ENCODE measurements around the gene PCA3.

Gene PCA3

DNA sequence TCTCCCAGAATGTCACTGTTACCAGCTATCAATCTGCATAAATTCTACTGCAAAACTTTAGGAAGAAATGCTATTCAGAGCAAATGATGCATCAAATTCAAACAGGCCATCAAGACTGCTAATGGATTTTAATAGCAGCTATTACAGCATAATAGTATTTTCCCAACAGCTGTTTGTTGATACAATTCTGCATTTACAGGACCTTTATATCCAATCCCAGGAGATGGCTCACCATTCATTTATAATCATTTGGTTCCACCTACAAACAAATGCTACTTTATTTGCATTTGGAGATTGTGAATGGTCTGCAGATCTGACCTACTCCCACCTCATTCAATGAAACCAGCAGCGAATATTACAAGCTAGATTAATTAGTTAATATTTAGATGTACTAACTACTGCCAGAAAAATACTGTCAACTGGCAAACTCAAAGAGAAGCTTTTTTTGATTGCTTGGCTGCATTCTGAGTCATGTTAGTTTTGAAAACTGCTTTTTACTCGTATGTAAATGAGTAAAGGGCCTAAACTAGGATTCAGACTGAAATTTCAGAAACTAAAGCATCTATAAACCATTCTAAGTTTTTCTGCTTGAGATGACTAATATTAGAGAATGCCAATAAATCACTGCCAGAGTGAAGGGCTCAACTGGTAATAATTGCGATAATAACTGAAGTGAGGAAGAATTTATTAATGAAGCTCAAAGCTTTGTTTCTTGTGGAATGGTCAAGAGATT lies 7.1 kb upstream of the PCA3 start:
- no peak for DNase-seq (ENCODE audit: low read depth)

GRCh38 chr9:76758476-76758875 lies 5.8 kb upstream of the PCA3 start:
- DNase-seq (ENCODE audit: low read depth) = no peak

DNA sequence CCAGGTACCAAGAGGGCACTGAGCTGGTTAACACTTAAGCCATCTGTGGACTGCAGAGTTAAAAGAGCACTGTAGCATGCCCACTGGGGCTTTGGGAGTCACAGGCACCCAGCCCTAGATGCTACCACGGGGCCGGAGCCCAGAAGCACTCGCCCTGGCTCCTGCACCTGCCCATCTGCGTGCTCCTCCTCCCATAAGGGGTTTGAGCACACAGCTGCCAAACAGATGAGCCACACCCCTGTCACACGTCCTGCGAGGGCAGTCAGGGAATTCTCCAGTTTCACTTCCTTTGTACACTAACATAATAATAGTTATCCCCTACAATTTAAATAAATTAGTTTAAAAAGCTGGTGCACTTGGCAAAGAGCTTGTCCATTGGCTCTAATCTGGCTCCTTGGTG lies 4.5 kb upstream of the PCA3 start:
- no peak for DNase-seq (ENCODE audit: low read depth)

GRCh38 chr9:76761448-76761847 lies 2.8 kb upstream of the PCA3 start:
- no peak for DNase-seq (ENCODE audit: low read depth)

DNA sequence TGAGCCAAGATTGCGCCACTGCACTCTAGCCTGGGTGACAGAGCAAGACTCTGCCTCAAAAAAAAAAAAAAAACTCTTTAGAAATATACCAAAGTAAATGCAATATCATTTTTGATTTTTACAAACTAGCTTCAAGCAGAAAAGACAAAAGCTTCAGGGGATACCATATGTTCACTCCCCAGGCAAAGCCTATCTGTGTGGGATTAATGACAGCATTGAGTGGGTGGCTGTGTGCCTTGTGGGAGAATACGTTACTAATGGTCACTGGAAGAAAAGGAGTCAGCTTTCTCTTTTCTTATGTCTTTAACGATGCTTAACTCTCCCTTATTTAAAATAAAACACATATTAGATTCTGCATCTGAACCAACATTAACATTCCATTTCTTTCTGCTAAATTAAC lies 1.9 kb downstream of the PCA3 start:
- no peak for DNase-seq (ENCODE audit: low read depth)

- DNase-seq (ENCODE audit: low read depth) = no peak
Observed at GRCh38 chr9:76772686-76773445, 8.6 kb downstream of the PCA3 start.

DNA sequence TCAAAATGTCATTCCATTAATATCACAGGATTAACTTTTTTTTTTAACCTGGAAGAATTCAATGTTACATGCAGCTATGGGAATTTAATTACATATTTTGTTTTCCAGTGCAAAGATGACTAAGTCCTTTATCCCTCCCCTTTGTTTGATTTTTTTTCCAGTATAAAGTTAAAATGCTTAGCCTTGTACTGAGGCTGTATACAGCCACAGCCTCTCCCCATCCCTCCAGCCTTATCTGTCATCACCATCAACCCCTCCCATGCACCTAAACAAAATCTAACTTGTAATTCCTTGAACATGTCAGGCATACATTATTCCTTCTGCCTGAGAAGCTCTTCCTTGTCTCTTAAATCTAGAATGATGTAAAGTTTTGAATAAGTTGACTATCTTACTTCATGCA lies 20.6 kb downstream of the PCA3 start:
- DNase-seq (ENCODE audit: low read depth) = no peak

GRCh38 chr9:76785501-76785900 lies 21.3 kb downstream of the PCA3 start:
- no peak for DNase-seq (ENCODE audit: low read depth)

DNA sequence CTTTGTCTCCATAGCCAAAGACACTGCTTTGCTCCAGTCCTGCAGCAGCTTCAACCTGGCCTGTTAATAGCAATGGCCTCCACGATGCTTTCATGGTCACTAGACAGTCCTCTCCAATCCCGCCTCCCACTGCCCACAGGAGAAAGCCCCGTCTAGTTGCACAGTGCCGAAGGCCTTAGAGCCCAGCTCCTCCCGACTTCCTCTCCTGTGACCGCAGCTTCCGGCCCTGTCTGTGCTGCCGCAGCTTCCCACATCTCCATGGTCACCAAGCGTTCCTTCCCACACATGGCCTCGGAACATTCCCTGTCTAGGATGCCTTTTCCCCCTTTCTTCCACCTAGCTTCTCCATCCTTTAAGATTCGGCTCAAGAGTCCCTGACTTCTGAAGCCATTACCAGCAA lies 23.4 kb downstream of the PCA3 start:
- no peak for DNase-seq (ENCODE audit: low read depth)

DNA sequence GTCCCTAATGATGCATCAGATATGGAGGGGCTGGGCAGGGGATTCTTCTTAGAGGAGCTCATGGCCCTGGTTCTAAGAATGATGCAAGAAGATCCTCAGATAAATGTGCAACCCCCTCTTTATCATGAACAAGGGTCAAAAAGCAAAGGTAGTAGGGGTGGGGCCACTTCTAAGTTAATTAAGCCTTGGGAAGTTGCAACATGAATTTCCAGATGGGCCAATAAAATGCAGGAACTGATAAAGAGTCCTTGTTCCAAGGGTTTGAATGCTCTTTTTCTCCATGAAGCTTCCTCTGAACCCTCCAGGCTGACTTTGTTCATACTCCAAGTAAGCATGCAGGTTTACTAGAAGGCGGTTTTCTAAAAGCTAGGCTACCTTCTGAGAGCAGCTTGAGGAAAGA lies 25.6 kb downstream of the PCA3 start:
- DNase-seq (ENCODE audit: low read depth) = no peak

DNA sequence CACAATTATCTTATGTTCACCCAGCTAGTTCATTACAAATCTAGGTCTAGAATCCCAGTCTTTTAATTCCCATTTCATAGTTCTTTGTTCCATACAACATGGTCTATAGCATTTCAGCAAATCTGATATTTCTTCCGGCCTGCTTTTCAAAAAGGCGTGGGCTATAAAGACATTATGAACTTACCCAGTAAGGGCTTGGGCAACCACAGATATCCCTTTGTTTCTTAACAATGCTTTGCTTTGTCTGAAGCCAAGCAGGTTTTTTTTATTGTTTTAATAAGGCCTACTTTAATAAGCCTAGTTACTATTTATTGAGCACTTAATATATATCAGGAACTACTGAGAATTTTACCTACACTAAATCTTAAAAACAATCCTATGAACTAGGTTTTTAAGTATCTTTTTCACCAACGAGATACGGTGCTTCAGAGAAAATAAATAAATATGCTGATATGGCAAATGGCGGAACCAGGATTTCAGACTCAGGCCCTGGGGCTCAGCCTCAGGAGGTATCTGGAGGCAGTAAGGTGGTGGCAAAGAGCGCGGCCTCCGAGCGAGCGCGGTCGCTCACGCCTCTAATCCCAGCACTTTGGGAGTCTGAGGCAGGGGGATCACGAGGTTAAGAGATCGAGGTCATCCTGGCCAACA lies 29.7 kb downstream of the PCA3 start:
- DNase-seq (ENCODE audit: low read depth) = no peak

DNA sequence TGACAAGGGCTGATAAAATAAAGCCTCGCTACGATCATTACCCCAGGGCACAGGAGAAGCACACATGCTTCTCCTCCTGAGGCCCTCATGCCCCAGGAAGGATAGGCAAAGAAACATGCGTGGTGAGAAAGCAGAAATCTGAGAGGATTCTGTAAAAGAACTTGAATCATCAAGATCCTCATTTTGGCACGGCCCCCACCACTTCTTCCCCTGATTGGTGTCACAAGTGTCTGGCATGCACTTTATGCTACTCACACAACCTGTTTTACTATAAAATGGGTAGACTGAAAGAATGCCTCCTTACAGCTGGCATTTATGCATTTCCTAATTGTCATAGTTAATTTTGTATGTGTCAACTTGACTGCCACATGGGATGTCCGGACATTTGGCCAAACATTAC lies 32.1 kb downstream of the PCA3 start:
- DNase-seq (ENCODE audit: low read depth) = no peak

DNA sequence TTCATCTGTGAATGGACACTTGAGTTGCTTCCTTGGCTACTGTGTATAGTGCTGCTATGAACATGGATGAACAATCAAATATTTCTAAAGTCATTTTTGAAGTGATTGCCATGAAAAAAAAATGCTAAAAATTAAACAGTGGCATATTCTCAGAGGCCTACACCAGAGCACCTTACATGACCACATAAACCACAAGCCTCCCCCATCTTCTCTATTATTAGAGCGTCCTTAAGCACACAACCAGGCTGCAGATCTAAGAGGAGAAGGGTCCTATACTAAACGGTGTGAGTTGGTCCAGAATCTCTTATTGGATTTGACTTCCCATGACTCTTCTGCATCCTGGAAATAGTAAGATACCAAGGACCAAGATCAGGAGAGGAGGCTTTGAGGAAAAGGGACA lies 34.3 kb downstream of the PCA3 start:
- DNase-seq (ENCODE audit: low read depth) = no peak

GRCh38 chr9:76799473-76799872 lies 35.2 kb downstream of the PCA3 start:
- no peak for DNase-seq (ENCODE audit: low read depth)

GRCh38 chr9:76800901-76801300 lies 36.7 kb downstream of the PCA3 start:
- no peak for DNase-seq (ENCODE audit: low read depth)

DNA sequence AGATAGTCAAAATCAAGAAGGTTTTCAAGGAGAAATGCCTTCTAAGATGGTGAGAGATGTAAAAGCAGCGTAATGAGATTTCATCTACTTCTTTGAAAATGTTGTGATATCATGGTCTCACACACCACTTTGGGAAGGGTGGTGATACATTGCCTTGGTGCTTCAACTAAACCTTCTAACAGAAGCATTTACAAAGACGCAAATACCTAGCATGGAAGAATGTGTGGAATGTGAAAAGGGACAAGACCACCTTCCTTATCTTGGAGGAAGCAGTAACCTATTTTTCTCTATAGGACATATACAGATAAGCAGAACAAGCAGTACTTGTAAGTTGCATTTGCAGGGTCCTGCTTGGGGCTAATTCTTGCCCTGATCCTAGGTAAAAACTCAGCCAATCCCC lies 38.8 kb downstream of the PCA3 start:
- DNase-seq (ENCODE audit: low read depth) = no peak

GRCh38 chr9:76803762-76804161 lies 39.5 kb downstream of the PCA3 start:
- no peak for DNase-seq (ENCODE audit: low read depth)

- DNase-seq (ENCODE audit: low read depth) = no peak
Observed at GRCh38 chr9:76808636-76809035, 44.4 kb downstream of the PCA3 start.

DNA sequence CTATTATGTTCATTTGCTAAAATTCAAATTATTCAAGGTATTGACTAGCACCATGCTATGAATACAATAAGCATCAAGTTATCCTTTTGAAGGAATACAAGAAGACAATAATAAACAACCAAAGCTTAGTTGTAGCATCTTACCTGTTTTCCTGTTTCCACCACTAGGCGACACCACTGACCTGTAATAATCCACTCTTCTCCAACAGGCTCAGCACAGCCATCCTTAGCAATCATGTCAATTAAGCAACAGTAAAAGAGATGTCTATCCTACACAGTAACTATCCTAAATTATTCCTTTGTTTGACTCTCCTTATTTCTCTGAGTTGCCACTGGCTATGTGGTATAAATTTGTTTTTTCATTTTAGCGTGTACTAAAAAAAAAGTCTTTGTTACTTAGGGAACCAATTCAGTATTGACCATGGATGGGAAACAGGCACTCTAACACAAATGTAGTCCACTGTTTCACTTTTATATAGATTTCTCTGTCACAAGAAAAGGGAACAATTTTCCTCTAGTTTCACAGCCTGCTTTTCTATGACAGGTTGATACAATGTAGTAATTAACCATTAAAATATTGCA lies 46.2 kb downstream of the PCA3 start:
- DNase-seq (ENCODE audit: low read depth) = no peak

DNA sequence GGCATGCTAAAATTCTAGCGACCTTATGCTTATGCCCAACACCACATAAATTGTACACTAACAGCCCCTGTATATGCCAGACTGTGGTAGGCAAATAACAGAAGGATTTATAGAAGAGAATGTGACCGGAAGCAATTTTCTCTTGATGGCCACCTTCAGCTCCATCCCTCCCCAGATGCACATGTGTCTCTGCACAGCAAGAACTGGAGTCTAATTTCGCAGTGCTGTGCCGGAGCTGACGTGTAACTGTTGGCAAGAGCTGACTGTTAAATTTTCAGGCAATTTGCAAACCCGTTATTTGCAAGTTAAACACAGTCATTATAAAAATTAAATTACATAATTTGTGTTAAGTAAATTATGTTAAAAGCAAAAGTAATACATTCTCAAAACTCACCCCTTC lies 48.4 kb downstream of the PCA3 start:
- DNase-seq (ENCODE audit: low read depth) = no peak

DNA sequence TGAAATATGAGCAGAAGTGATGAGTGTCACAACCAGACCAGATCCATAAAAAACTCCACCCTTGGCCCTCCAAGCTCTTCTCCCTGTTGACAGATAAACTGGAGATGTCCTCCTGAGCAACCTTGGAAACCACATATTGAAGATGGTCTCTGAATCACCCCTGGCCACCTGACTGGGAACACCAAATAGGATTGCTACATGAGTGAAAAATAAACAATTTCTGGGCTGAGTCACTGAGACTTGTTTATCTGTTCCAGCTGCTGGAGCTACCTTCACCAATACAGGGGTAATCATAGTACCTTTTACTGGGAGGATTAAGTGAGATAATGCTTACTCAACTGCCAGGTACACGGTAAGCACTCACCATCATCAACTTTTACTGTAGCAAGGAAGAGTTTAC lies 53.3 kb downstream of the PCA3 start:
- no peak for DNase-seq (ENCODE audit: low read depth)

DNA sequence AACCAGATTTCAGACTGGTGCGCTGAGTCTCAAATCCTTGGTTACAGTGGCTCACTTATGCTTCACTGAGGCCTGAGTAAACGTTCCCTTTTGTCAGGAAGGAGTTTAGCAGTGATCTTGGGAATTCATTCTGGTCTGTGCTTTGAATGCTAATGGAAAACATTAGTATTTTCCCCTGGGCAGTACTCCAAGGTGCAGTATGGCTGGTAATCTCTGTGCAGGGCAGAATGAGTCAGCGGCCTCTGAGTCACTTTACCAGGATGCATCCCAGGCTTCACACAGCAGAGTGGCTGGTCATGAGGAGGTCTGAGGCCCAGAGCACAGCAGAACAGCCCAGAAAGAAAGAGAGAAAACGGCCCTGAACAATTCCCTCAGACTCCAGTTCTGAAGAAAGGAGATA lies 54.0 kb downstream of the PCA3 start:
- DNase-seq (ENCODE audit: low read depth) = no peak

- DNase-seq (ENCODE audit: low read depth) = no peak
Observed at GRCh38 chr9:76820431-76820830, 56.2 kb downstream of the PCA3 start.

All from stimulated activated CD8-positive, alpha-beta memory T cell treated with anti-CD3 and anti-CD28 coated beads, Interleukin-7, amount 100 ng/mL, for 24 hours (primary cell).